HG02759 (cell line): ENCODE results near the gene GPR61.

Source experiments
- ATAC-seq: cut with Tn5 transposase; IDR thresholded peaks from one replicate; pipeline ENCODE4 v1.9.1; 2021; ENCODE audit warnings: mild to moderate bottlenecking, moderate library complexity; ENCODE audit not compliant: unreplicated experiment

The GPR61 gene

DNA sequence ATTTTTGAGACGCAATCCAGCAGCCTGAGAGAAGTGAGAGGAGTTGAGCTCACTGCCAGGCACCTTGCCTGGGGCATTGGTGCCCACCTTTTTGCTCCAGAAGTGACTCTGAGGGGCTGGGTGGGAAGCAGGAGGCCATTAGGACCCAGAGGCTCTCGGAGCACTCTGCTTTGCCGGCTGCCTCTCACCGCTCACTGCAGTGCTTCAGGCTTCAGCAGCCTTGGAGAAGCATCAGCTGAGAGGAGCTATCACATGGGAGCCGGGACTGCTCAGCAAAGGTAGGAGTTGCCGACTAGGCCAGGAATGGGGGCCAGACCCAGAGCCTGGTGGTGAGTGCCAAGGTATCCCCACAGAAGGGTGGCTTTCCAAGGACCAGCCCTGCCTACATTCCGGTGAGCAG lies at the start of gene GPR61:
Gene GPR61, plus strand, starts transcription at position 197 of the 400 bp plus-strand sequence. CDS start 3,151 bp downstream, outside the sequence.
- no peak for ATAC-seq

DNA sequence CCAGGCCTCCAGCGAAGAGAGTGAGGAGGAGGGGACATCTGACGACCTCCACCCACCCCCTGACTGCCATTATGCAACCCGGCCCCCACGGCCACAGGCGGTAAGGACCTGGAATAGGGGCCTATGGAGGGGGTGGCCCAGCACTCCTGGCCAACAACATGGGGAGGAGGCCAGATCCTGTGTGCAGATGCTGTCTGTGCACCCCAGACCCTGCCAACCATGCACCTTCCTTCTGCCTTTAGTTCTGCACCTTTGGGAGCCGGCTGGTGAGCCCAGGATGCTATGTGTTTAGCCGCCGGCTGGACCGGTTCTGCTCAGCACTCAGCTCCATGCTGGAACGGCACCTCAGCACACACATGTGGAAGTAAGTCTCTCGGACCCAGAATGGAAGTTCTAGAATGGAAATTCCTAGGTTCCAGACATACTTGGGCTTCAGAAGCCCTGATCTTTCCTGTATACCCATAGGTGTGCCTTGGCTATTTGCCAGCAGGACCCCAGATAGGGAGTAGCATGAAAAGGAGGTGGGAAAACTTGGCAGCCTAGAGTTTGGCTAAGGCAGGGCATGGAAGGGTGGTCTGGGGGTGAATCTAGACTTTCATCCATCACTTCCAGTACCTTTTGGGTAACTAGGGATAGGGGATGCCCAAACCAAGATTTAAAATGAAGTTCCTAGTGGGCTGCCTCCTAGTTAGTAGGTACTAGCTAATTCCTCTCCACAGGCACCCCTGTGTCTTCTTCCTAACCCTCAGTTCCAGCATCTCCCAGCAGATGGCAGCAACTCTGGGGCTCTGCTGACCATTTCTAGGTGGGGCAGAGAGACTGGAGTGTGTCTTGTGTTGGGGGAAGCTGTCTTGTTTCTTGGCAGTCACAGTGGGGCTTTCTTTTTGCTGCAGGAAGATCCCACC lies 49.4 kb upstream of the GPR61 start:
- ATAC-seq, result no peak

- ATAC-seq, result no peak
Measured at GRCh38 chr1:109490934-109491302, 48.8 kb upstream of the GPR61 start.

DNA sequence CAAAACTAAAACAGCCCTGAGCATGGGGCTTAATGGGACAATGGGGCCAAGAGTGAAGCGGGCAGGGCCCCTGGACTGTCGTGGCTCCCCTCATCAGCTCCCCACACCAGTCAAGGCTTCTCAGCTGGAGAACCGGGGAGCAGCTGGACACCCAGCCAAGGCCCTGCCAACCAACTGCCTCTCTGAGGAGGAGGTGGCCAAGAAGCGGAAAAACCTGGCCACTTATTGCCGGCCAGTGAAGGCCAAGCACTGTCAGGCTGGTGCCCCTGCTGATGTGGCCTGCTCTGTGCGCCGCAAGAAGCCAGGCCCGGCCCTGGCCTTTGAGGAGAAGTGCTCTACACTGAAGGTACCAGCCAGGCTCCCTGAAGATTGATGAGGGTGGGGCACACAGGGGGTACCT lies 48.3 kb upstream of the GPR61 start:
- ATAC-seq, result no peak

DNA sequence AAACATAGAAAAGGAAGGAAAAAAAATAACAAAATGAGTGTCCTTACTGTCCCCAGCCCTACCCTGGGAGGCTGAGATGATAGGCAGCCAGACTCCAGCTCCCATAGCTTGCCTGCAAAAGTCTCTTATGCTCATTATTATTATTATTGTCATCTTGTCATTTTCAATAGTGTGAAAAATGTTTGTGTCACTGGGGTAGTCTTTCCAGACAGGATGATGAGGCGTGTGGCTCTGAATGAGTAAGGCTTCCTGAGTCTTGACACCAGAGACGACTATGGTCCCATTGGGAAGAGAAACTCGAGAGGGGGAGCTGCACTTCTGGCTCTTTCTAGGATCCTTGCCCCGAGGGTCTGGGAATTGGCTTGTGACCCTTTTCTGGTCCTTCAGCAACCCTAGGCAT lies 46.9 kb upstream of the GPR61 start:
- ATAC-seq, result no peak

DNA sequence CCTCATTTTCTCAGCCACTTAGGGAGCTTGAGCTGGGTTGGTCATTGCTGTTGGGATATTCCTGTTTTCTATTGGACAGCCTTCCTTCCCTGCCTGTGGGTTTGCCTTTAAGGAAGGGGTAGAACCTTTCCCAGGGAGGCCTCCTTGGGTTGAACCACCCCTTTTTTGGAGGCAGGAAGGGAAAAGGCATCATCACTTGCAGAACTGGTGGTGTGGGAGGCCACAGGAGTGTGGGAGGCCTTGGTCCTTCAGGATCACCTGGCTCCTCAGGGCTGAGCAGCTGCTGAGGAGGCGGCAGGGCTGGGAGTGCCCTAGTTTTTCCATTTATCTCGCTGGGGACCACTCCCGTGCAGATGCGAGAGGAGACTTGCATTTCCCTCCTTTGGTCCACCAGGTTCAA lies 46.4 kb upstream of the GPR61 start:
- ATAC-seq, result no peak

- peak; percentile 94 for ATAC-seq
Measured at GRCh38 chr1:109493805-109494539, 45.7 kb upstream of the GPR61 start, which contains the start of gene CYB561D1. TSS of gene CYB561D1 (plus strand) at chr1:109494094. CDS start at chr1:109494140, 46 bp downstream.

- ATAC-seq, result no peak
Measured at GRCh38 chr1:109495738-109496137, 43.9 kb upstream of the GPR61 start.

DNA sequence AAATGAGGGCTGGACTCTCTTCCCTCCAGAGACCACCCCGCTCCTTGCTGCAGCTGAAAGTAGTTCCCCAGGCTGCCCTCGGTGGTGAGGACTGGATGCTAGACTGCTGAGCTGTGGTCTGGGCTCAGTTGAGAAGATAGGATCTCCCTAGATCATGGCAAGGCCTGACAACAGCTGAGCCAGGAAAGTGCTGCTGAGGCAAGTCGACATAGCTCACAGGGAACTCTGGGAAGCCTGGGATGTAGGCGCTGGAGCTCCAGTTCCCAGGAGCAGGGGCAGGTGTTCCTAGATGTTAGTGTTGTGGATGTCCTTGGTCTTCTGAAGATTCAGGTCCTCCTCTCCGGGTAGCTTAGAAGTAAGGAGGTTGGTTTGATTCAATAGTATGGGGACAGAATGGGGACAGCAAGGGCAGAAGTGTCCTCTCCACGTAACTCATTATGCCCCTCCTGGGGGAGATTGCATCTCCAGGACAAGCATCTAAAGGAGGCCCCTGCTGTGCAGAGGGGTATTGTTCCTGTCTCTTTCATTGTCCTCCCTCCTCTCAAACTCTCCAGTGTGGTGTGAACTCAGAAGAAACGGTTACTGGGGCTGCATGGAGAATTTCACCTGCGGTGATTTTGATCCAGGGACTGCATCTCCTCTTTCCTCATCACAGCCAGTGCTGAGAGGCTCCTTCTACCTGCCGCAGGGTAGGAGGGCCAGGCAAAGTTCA lies 42.1 kb upstream of the GPR61 start:
- ATAC-seq, result no peak

GRCh38 chr1:109498161-109498801 lies 41.4 kb upstream of the GPR61 start:
- no peak for ATAC-seq

DNA sequence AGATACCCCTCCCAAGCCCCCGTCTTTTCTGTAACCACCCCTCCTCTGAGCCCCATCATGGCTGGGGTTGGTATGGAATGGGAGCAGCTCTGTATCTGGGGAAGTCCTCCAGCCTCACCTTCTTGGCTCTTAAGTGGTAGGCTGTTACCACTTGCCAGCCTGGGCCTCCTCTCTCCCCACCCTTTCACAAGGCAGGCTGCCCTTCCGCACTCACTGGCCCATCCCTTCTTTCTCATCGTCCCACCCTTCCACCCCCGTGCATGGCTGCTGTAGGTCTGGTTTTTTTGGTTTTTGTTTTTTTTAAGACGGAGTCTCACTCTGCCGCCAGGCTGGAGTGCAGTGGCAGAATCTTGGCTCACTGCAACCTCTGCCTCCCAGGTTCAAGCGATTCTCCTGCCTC lies 40.6 kb upstream of the GPR61 start:
- ATAC-seq, result no peak

- ATAC-seq, result no peak
Measured at GRCh38 chr1:109499661-109500536, 39.8 kb upstream of the GPR61 start.

GRCh38 chr1:109500941-109501381 lies 38.7 kb upstream of the GPR61 start:
- no peak for ATAC-seq

DNA sequence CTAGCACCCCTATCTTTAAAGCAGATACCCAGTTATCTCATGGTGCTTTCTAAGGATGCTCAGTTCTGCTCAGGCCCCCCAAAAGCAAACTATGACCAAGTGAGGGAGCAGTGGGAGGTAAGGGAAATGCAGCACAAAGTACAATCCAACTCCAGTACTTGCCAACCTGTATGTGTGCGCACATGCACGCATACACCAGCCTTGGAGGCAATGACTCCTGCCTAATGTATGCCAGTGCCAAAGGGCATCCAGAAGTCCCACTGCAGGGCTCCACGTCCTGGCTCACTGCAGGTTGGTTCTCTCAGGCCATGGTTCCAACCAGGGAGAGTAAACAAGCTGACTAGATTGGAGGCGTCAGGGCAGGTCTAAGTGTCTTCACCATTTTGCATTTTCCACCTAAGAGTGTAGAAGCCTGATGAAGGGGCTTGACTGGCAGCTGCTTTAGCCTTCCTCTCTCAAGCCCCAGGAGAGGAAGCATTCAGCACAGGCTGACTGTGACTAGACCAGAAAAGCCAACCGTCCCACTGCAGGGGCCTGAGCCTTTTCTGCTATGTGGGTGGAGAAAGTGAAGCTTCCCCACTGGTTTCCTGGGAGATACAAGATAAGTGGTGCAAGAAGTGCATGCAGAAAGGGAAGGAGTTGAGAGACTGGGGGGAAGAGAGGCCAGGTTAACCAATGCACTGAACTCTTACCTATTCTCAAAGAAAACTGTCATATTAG lies 37.9 kb upstream of the GPR61 start:
- ATAC-seq, result no peak

DNA sequence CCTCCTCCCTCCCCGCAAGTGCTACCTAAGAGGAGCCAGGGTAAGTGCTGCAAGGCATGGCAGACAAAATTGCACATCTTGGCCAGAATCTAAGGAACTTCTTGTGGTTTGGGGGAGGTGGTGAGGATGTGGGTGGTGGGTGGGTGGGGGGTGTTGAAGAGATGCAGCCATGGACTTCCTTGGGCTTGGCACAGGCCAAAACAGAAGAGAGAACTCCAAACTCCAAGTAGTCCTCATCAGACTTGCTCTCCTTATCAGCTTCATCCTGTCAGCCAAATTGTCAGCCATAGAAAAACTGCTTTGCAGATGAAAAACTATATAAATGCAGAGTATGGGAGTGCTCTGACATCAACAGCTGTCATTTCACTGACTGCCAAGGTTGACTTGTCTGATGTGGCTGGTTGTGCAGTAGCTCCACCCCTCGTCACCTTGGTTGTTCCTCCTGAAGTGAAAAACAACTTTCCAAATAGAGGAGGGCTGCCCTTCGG lies 37.3 kb upstream of the GPR61 start:
- no peak for ATAC-seq

GRCh38 chr1:109503935-109504334 lies 35.7 kb upstream of the GPR61 start:
- no peak for ATAC-seq

DNA sequence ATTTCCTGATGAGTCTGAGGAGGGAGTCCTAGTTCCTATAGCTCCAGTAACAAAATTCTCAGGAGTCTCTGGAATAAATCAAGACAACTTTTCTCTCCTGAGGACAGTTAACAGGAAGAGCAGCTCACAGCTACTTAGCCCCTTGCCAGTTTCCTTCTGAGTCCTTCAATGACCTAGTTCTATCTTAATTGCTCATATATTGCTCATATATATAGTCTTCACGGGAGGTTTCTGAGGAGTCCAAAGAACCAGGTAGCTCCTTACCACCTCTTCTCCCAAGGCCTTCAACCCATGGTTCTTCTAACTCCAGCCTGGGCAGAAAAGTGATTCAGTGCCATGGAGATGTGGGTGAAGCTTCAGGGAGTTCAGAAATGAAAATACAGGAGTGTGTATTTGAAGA lies 34.7 kb upstream of the GPR61 start:
- ATAC-seq, result no peak

GRCh38 chr1:109508001-109508872 lies 31.4 kb upstream of the GPR61 start:
- ATAC-seq, result no peak
